Loucy (cell line): ENCODE data around the gene RAP1GAP2.

Experiments
- EZH2phosphoT487 ChIP-seq: fragments of 200-600 bp; IDR thresholded peaks from 2 replicates; pipeline ENCODE4 v1.6.1; 2018; ENCODE audit warnings: antibody characterized with exemption, mild to moderate bottlenecking, moderate library complexity, borderline replicate concordance
- TF ChIP-seq, protein P1 (sequence below): fragments of 200-600 bp; sonication (generic); conservative IDR thresholded peaks from 2 replicates; pipeline ENCODE4 v1.5.1; 2014; ENCODE audit warnings: mild to moderate bottlenecking, antibody characterized with exemption, low read length

DNA sequence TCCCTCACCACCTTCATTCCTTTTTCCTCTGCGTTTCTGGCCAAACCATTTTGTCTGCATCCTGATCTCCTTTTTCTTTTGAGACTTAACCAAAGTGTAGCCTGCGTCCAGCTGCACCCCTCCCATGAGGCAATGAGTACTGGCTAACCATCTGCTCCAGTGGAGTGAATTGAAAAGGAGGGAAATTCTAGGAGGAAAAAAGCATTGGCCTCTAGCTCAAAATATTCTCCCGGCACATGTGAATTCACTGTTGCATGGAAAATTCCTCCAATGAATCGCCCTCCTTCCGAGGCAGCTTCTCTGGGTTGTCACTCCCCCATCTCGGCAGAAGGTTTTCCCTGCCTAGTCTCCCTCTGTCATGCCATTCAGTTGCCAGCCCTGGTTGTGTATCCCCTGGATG lies 5.6 kb downstream of the RAP1GAP2 start:
- TF ChIP-seq, protein P1, sequence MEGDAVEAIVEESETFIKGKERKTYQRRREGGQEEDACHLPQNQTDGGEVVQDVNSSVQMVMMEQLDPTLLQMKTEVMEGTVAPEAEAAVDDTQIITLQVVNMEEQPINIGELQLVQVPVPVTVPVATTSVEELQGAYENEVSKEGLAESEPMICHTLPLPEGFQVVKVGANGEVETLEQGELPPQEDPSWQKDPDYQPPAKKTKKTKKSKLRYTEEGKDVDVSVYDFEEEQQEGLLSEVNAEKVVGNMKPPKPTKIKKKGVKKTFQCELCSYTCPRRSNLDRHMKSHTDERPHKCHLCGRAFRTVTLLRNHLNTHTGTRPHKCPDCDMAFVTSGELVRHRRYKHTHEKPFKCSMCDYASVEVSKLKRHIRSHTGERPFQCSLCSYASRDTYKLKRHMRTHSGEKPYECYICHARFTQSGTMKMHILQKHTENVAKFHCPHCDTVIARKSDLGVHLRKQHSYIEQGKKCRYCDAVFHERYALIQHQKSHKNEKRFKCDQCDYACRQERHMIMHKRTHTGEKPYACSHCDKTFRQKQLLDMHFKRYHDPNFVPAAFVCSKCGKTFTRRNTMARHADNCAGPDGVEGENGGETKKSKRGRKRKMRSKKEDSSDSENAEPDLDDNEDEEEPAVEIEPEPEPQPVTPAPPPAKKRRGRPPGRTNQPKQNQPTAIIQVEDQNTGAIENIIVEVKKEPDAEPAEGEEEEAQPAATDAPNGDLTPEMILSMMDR: no peak
- no peak for TF ChIP-seq EZH2phosphoT487
